HEK293 (cell line): Measurements from ENCODE around the gene LZTR1.

Experiments used
- CTCF ChIA-PET: fragments of 350-600 bp; formaldehyde crosslinking; extraction: SDS; loops from one replicate; lab custom pipeline; 2021; ENCODE audit warnings: antibody characterized with exemption; lab: Yijun Ruan, JAX
- POLR2A ChIA-PET: fragments of 300-600 bp; formaldehyde crosslinking; extraction: SDS; loops from one replicate; lab custom pipeline; 2020; ENCODE audit warnings: antibody characterized with exemption, inconsistent platforms; lab: Yijun Ruan, JAX
- H3K27ac ChIP-seq: fragments of 200-500 bp; sonication (Bioruptor generic); 2 replicates; pipeline ENCODE4 v1.5.1; 2014; ENCODE audit warnings: low read depth, low read length, control low read depth, inconsistent platforms; ENCODE audit errors: extremely low read depth
- H3K36me3 ChIP-seq, 2 experiments: fragments of 200-500 bp in 1 of 2; sonication (Bioruptor generic) in 1 of 2; 1 replicate in 1 of 2; 2 replicates in 1 of 2; pipeline ENCODE4 v1.5.1; 2014 to 2017; ENCODE audit warnings: inconsistent platforms in 2 of 2, low read length in 2 of 2; ENCODE audit not compliant: control insufficient read depth in 2 of 2, insufficient read depth in 1 of 2
- H3K4me1 ChIP-seq: fragments of 200-500 bp; sonication (Bioruptor generic); 2 replicates; pipeline ENCODE4 v1.5.1; 2014; ENCODE audit warnings: mild to moderate bottlenecking, low read length, inconsistent platforms; ENCODE audit not compliant: control insufficient read depth, insufficient read depth
- H3K4me3 ChIP-seq: 2 replicates; pipeline ENCODE4 v1.5.1; 2011; ENCODE audit warnings: low read depth, mild to moderate bottlenecking, control low read depth, low read length, moderate library complexity
- H3K9me3 ChIP-seq: fragments of 200-500 bp; sonication (Bioruptor generic); 2 replicates; pipeline ENCODE4 v1.5.1; 2014; ENCODE audit warnings: low read depth, low read length, inconsistent platforms; ENCODE audit not compliant: control insufficient read depth, insufficient read depth
- HOXC10 ChIP-seq: sonication (generic); formaldehyde crosslinking; IDR thresholded peaks from 2 replicates; pipeline ENCODE4 v1.8.1; 2023; ENCODE audit warnings: mild to moderate bottlenecking, missing genetic modification reagents
- REST ChIP-seq: fragments of 450-650 bp; formaldehyde crosslinking; IDR thresholded peaks from 2 replicates; pipeline ENCODE4 v1.5.1; 2016; ENCODE audit warnings: missing biosample characterization, missing genetic modification characterization
- SP7 ChIP-seq: fragments of 450-650 bp; formaldehyde crosslinking; IDR thresholded peaks from 2 replicates; pipeline ENCODE4 v1.5.1; 2016; ENCODE audit warnings: missing biosample characterization, missing genetic modification characterization
- ZEB2 ChIP-seq: fragments of 450-650 bp; formaldehyde crosslinking; IDR thresholded peaks from 2 replicates; pipeline ENCODE4 v1.5.1; 2016; ENCODE audit warnings: missing biosample characterization, missing genetic modification characterization
- ZNF16 ChIP-seq: fragments of 450-650 bp; formaldehyde crosslinking; IDR thresholded peaks from 2 replicates; pipeline ENCODE4 v1.5.1; 2016; ENCODE audit warnings: low read depth, missing biosample characterization, missing genetic modification characterization
- ZNF169 ChIP-seq: fragments of 450-650 bp; formaldehyde crosslinking; IDR thresholded peaks from 2 replicates; pipeline ENCODE4 v1.5.1; 2016; ENCODE audit warnings: missing biosample characterization, missing genetic modification characterization
- ZNF202 ChIP-seq: fragments of 450-650 bp; formaldehyde crosslinking; IDR thresholded peaks from 2 replicates; pipeline ENCODE4 v1.5.1; 2016; ENCODE audit warnings: missing biosample characterization, missing genetic modification characterization, borderline replicate concordance
- ZNF211 ChIP-seq: fragments of 450-650 bp; formaldehyde crosslinking; IDR thresholded peaks from 2 replicates; pipeline ENCODE4 v1.5.1; 2016; ENCODE audit warnings: low read depth, missing biosample characterization, missing genetic modification characterization
- ZNF223 ChIP-seq: fragments of 450-650 bp; formaldehyde crosslinking; IDR thresholded peaks from 2 replicates; pipeline ENCODE4 v1.5.1; 2016; ENCODE audit warnings: missing biosample characterization, missing genetic modification characterization
- ZNF341 ChIP-seq: fragments of 450-650 bp; formaldehyde crosslinking; IDR thresholded peaks from 2 replicates; pipeline ENCODE4; 2016; ENCODE audit warnings: low read depth, missing biosample characterization, missing genetic modification characterization
- ZNF548 ChIP-seq: fragments of 450-650 bp; formaldehyde crosslinking; IDR thresholded peaks from 2 replicates; pipeline ENCODE4 v1.5.1; 2016; ENCODE audit warnings: missing biosample characterization, missing genetic modification characterization
- ZNF561 ChIP-seq: fragments of 450-650 bp; IDR thresholded peaks from 2 replicates; pipeline ENCODE4 v1.5.1; 2018; ENCODE audit warnings: missing biosample characterization, missing genetic modification characterization, borderline replicate concordance
- ZNF585B ChIP-seq: fragments of 450-650 bp; formaldehyde crosslinking; IDR thresholded peaks from 2 replicates; pipeline ENCODE4 v1.5.1; 2016; ENCODE audit warnings: missing biosample characterization, missing genetic modification characterization
- ZNF596 ChIP-seq: fragments of 450-650 bp; IDR thresholded peaks from 2 replicates; pipeline ENCODE4 v1.5.0; 2018; ENCODE audit warnings: missing biosample characterization, mild to moderate bottlenecking, missing genetic modification characterization, moderate library complexity
- ZNF707 ChIP-seq: fragments of 450-650 bp; formaldehyde crosslinking; IDR thresholded peaks from 2 replicates; pipeline ENCODE4 v1.5.1; 2016; ENCODE audit warnings: missing biosample characterization, missing genetic modification characterization
- ZSCAN30 ChIP-seq: fragments of 450-650 bp; IDR thresholded peaks from 2 replicates; pipeline ENCODE4 v1.5.1; 2018; ENCODE audit warnings: missing biosample characterization, mild to moderate bottlenecking, missing genetic modification characterization, moderate library complexity
- TF ChIP-seq, protein P1 (sequence below): fragments of 450-650 bp; formaldehyde crosslinking; IDR thresholded peaks from 2 replicates; pipeline ENCODE4 v1.5.1; 2017; ENCODE audit warnings: missing biosample characterization, missing genetic modification characterization
- TF ChIP-seq, protein P2 (sequence below): fragments of 450-650 bp; formaldehyde crosslinking; IDR thresholded peaks from 2 replicates; pipeline ENCODE4 v1.5.1; 2016; ENCODE audit warnings: missing biosample characterization, missing genetic modification characterization

Gene LZTR1

DNA sequence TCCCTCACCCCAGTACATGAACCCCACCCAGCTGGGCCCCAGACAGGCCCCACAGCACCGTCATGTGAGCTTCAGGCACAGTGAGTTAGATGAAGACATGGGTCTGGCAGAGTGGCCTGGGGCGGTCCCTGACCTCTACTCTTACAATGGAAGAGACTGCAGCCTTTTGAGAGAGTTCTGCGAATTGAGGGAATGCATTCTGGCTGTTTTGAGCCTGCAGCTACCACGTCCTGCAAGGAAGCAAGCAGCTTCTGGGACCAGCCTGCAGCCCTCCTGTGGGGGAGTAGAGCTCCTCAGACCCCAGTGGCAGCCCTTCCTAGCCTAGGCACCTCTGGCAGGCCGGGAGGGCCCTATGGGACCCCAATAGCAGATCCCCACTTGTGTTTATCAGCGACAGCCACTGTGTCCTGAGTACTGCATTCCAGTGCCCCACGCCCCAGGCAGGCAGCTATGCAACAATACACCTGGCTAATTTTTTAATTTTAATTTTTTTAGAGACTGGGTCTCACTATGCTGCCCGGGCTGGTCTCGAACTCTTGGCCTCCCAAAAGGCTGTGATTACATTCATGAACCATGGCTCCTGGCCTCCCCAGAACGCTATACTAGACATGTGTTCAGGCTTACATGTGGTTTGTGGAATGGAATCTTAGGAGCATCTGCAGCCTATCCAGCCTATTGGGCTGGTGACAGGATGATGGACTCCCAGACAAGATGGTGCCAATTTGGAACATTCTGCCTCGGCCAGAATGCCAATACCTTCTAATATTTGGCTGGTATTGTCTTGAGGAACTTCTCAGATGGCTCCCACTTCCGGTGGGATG is 51.0 kb downstream of the LZTR1 start:
- no peaks in the 10 kb centered on the region for H3K9me3 ChIP-seq
- CTCF ChIA-PET: interaction anchor here (1.2 kb wide), 1 partner anchor 12 kb away, joined by 4 read pairs; no protein-coding TSS in a partner anchor
- H3K27ac ChIP-seq: no peak overlapping the region
- no peak overlapping the region for H3K4me3 ChIP-seq
- no peaks in the 10 kb centered on the region for H3K36me3 ChIP-seq
- POLR2A ChIA-PET: interaction anchor here (0.9 kb wide), 1 partner anchor 34 kb away, joined by 3 read pairs; no protein-coding TSS in a partner anchor
- H3K4me1 ChIP-seq: no peaks in the 10 kb centered on the region
- TF ChIP-seq ZSCAN30: no peak
- no peak for TF ChIP-seq ZNF169 (tag by site-specific recombination)

GRCh38 chr22:21033895-21034294 is 51.8 kb downstream of the LZTR1 start:
- H3K27ac ChIP-seq: no peak overlapping the region
- TF ChIP-seq ZNF223 (tag by site-specific recombination) (no peak), ZNF561 (tag by site-specific recombination) (no peak)
- H3K9me3 ChIP-seq: no peaks in the 10 kb centered on the region
- POLR2A ChIA-PET: no interaction called here
- CTCF ChIA-PET: interaction anchor here (1.2 kb wide), 1 partner anchor 13 kb away, joined by 4 read pairs; no protein-coding TSS in a partner anchor
- H3K4me3 ChIP-seq: no peak overlapping the region
- H3K36me3 ChIP-seq: no peaks in the 10 kb centered on the region
- H3K4me1 ChIP-seq: no peaks in the 10 kb centered on the region

- H3K9me3 ChIP-seq: no peaks in the 10 kb centered on the region
- ChIA-PET POLR2A (no interaction called here), CTCF (interaction anchor here (1.3 kb wide), 1 partner anchor 11 kb away, joined by 3 read pairs; no protein-coding TSS in a partner anchor)
- no peaks in the 10 kb centered on the region for H3K36me3 ChIP-seq
- no peak overlapping the region for H3K27ac ChIP-seq
- H3K4me1 ChIP-seq: no peaks in the 10 kb centered on the region
- H3K4me3 ChIP-seq: no peak overlapping the region
- TF ChIP-seq SP7: no peak
- TF ChIP-seq ZNF211 (tag by site-specific recombination): no peak
- TF ChIP-seq ZNF596: no peak
- no peak for TF ChIP-seq ZNF341
- TF ChIP-seq, protein P1, sequence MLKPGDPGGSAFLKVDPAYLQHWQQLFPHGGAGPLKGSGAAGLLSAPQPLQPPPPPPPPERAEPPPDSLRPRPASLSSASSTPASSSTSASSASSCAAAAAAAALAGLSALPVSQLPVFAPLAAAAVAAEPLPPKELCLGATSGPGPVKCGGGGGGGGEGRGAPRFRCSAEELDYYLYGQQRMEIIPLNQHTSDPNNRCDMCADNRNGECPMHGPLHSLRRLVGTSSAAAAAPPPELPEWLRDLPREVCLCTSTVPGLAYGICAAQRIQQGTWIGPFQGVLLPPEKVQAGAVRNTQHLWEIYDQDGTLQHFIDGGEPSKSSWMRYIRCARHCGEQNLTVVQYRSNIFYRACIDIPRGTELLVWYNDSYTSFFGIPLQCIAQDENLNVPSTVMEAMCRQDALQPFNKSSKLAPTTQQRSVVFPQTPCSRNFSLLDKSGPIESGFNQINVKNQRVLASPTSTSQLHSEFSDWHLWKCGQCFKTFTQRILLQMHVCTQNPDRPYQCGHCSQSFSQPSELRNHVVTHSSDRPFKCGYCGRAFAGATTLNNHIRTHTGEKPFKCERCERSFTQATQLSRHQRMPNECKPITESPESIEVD (tag by site-specific recombination): no peak
- TF ChIP-seq ZNF202 (tag by site-specific recombination): no peak
- TF ChIP-seq ZNF548 (tag by site-specific recombination): no peak
- TF ChIP-seq, protein P2, sequence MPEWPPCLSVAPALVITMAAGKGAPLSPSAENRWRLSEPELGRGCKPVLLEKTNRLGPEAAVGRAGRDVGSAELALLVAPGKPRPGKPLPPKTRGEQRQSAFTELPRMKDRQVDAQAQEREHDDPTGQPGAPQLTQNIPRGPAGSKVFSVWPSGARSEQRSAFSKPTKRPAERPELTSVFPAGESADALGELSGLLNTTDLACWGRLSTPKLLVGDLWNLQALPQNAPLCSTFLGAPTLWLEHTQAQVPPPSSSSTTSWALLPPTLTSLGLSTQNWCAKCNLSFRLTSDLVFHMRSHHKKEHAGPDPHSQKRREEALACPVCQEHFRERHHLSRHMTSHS (tag by site-specific recombination): no peak
These were observed 52.9 kb downstream of the LZTR1 start for GRCh38 chr22:21034989-21035388.

- CTCF ChIA-PET: interaction anchor here (0.6 to 1.2 kb wide), 5 partner anchors 8 to 1169 kb away, joined by 3 to 6 read pairs (median 5); partner anchors contain the start of gene LRRC74B
- H3K9me3 ChIP-seq: no peaks in the 10 kb centered on the region
- TF ChIP-seq ZNF585B (no peak), REST (peak; percentile 61), ZEB2 (tag by site-specific recombination) (no peak), ZNF16 (tag by site-specific recombination) (no peak), ZNF707 (tag by site-specific recombination) (no peak), HOXC10 (CRISPR knock-in tag) (no peak)
- TF ChIP-seq, all 188 proteins: peak for 1
- H3K36me3 ChIP-seq: no peaks in the 10 kb centered on the region
- no peak overlapping the region for H3K4me3 ChIP-seq
- H3K4me1 ChIP-seq: no peaks in the 10 kb centered on the region
- no peak overlapping the region for H3K27ac ChIP-seq
- POLR2A ChIA-PET: interaction anchor here (1.7 to 1.8 kb wide), 2 partner anchors 36 to 56 kb away, joined by 5 to 7 read pairs; partner anchors contain the start of genes LZTR1 and THAP7
These were observed 56.3 kb downstream of the LZTR1 start for GRCh38 chr22:21038405-21038804.
